T-helper 2 cell treated with Interferon-gamma antibody and Interleukin-4, amounts not matched to agents 5 μg/mL and 100 μg/mL, for 36 hours (primary cell): ENCODE measurements around the gene PRDM4.
"Not testable (repeated sequence)": the region's sequence is repeated elsewhere in the genome, so short reads cannot be mapped to it uniquely, and the experiment has no call there.

Experiments used
- DNase-seq: peaks from one replicate; pipeline ENCODE4 v3.0.0; 2021; ENCODE audit warnings: low spot score
- H3K27ac Mint-ChIP-seq: one replicate; pipeline ENCODE4 v1.8.0; 2021; ENCODE audit warnings: mild to moderate bottlenecking, mixed read lengths
- H3K27me3 Mint-ChIP-seq: one replicate; pipeline ENCODE4 v1.8.0; 2021; ENCODE audit warnings: low read depth, mixed read lengths
- H3K36me3 Mint-ChIP-seq: one replicate; pipeline ENCODE4 v1.8.0; 2021; ENCODE audit warnings: low read depth, mixed read lengths
- H3K4me1 Mint-ChIP-seq: one replicate; pipeline ENCODE4 v1.8.0; 2021; ENCODE audit warnings: low read depth, mixed read lengths
- H3K4me3 Mint-ChIP-seq: one replicate; pipeline ENCODE4 v1.8.0; 2022; ENCODE audit warnings: mild to moderate bottlenecking, moderate library complexity, mixed read lengths
- H3K9me3 Mint-ChIP-seq: one replicate; pipeline ENCODE4 v1.8.0; 2021; ENCODE audit warnings: mixed read lengths

The PRDM4 gene

GRCh38 chr12:107702106-107702505 is 58.8 kb downstream of the PRDM4 start:
- no peak for DNase-seq
- H3K9me3 Mint-ChIP-seq = peaks cover 5% of the 10 kb centered on the region
- no peak overlapping the region for H3K4me3 Mint-ChIP-seq
- no peak overlapping the region for H3K27ac Mint-ChIP-seq
- H3K36me3 Mint-ChIP-seq = peaks cover 83% of the 10 kb centered on the region
- no peaks in the 10 kb centered on the region for H3K4me1 Mint-ChIP-seq
- no peaks in the 10 kb centered on the region for H3K27me3 Mint-ChIP-seq

GRCh38 chr12:107695772-107696171 is 65.2 kb downstream of the PRDM4 start:
- not testable (repeated sequence) for H3K27ac Mint-ChIP-seq, H3K27me3 Mint-ChIP-seq, H3K4me1 Mint-ChIP-seq, DNase-seq, H3K9me3 Mint-ChIP-seq, H3K4me3 Mint-ChIP-seq
- H3K36me3 Mint-ChIP-seq = peaks cover 65% of the 10 kb centered on the region

GRCh38 chr12:107685360-107686248 is 75.3 kb downstream of the PRDM4 start, which contains the start of gene PWP1:
PWP1 (plus strand) TSS chr12:107685799; CDS start chr12:107685900, 101 bp downstream.
- Mint-ChIP-seq H3K4me3 (peak within 1 kb of the TSS; percentile 96), H3K27me3 (peaks cover 3% of the 10 kb centered on the region), H3K36me3 (peaks cover 25% of the 10 kb centered on the region), H3K4me1 (peaks cover 19% of the 10 kb centered on the region), H3K27ac (peak within 1 kb of the TSS; percentile 98), H3K9me3 (no peaks in the 10 kb centered on the region)
- peak; percentile 96 for DNase-seq

- peaks cover 19% of the 10 kb centered on the region for H3K4me1 Mint-ChIP-seq
- H3K27me3 Mint-ChIP-seq = peaks cover 4% of the 10 kb centered on the region
- peaks cover 23% of the 10 kb centered on the region for H3K36me3 Mint-ChIP-seq
- no peaks in the 10 kb centered on the region for H3K9me3 Mint-ChIP-seq
- H3K27ac Mint-ChIP-seq = peak overlapping the region; percentile 98
- peak; percentile 23 for DNase-seq
- H3K4me3 Mint-ChIP-seq = peak overlapping the region; percentile 96
Measured at GRCh38 chr12:107684990-107685359, 76.0 kb downstream of the PRDM4 start.

GRCh38 chr12:107684029-107684795 is 76.7 kb downstream of the PRDM4 start:
- no peak for DNase-seq
- H3K27me3 Mint-ChIP-seq = peaks cover 7% of the 10 kb centered on the region
- peaks cover 18% of the 10 kb centered on the region for H3K36me3 Mint-ChIP-seq
- H3K4me1 Mint-ChIP-seq = peaks cover 19% of the 10 kb centered on the region
- H3K27ac Mint-ChIP-seq = peak overlapping the region; percentile 98
- peak overlapping the region; percentile 96 for H3K4me3 Mint-ChIP-seq
- H3K9me3 Mint-ChIP-seq = no peaks in the 10 kb centered on the region
